ELF-1 (cell line): ENCODE measurements around the gene MUC21.

ENCODE experiments used
- DNase-seq: peaks from one replicate; pipeline ENCODE4 v3.0.0-alpha.2; 2016; ENCODE audit warnings: low read depth, low spot score

MUC21 gene

GRCh38 chr6:30983439-30983838 is at the start of gene MUC21:
Gene MUC21 (plus strand): TSS chr6:30983718. CDS start chr6:30983959, 241 bp downstream.
- no peak for DNase-seq

- no peak for DNase-seq
Measured at GRCh38 chr6:30935018-30935417, 48.5 kb upstream of the MUC21 start.

- DNase-seq, result no peak
Measured at GRCh38 chr6:30937265-30937664, 46.3 kb upstream of the MUC21 start.

- no peak for DNase-seq
Measured at GRCh38 chr6:30938730-30939129, 44.8 kb upstream of the MUC21 start.

GRCh38 chr6:30939473-30939872 is 44.0 kb upstream of the MUC21 start:
- no peak for DNase-seq

GRCh38 chr6:30940361-30940986 is 43.0 kb upstream of the MUC21 start, which contains the start of gene MUCL3:
Gene MUCL3 (plus strand): TSS chr6:30940973. CDS start chr6:30941000, 27 bp downstream.
- no peak for DNase-seq

- peak; percentile 96 for DNase-seq
Measured at GRCh38 chr6:30942338-30943060, 41.0 kb upstream of the MUC21 start.

- no peak for DNase-seq
Measured at GRCh38 chr6:30944051-30944450, 39.5 kb upstream of the MUC21 start.

GRCh38 chr6:30945281-30945680 is 38.2 kb upstream of the MUC21 start:
- no peak for DNase-seq

- DNase-seq, result no peak
Measured at GRCh38 chr6:30947231-30947630, 36.3 kb upstream of the MUC21 start.

GRCh38 chr6:30948811-30949210 is 34.7 kb upstream of the MUC21 start:
- no peak for DNase-seq

GRCh38 chr6:30951907-30952469 is 31.5 kb upstream of the MUC21 start:
- no peak for DNase-seq

GRCh38 chr6:30954631-30955366 is 28.7 kb upstream of the MUC21 start:
- DNase-seq, result no peak

GRCh38 chr6:30955367-30956042 is 28.0 kb upstream of the MUC21 start:
- DNase-seq, result peak; percentile 82

GRCh38 chr6:30957716-30958115 is 25.8 kb upstream of the MUC21 start:
- peak; percentile 71 for DNase-seq

GRCh38 chr6:30960907-30961673 is 22.4 kb upstream of the MUC21 start:
- DNase-seq, result no peak

- DNase-seq, result no peak
Measured at GRCh38 chr6:30962716-30963115, 20.8 kb upstream of the MUC21 start.

GRCh38 chr6:30963641-30964040 is 19.9 kb upstream of the MUC21 start:
- no peak for DNase-seq

GRCh38 chr6:30964075-30964474 is 19.4 kb upstream of the MUC21 start:
- no peak for DNase-seq

- no peak for DNase-seq
Measured at GRCh38 chr6:30965140-30965601, 18.3 kb upstream of the MUC21 start.

- no peak for DNase-seq
Measured at GRCh38 chr6:30966154-30966553, 17.4 kb upstream of the MUC21 start.
